Adrenal gland (tissue), 12 donors: ENCODE data around the gene SARS1. TPM values are rescaled to one million over a fixed set of nuclear protein-coding genes. Genes with fewer than 3 reads are reported as not detected.

ENCODE experiments used
- DNase-seq, 7 donors: peaks; one replicate each; pipeline ENCODE4 v3.0.0-alpha.2; 2019 to 2020
- H3K27ac ChIP-seq, 5 donors: fragments of 200-600 bp; sonication (generic) in 4 of 5; 1 replicate in 3 of 5; 2 replicates in 2 of 5; pipeline versions ENCODE4 v1.5.1 to v1.8.0; 2016 to 2020; ENCODE audit warnings: mild to moderate bottlenecking in 1 of 5
- H3K27me3 ChIP-seq: fragments of 200-600 bp; 2 replicates; pipeline ENCODE4 v1.8.0; 2021
- H3K36me3 ChIP-seq, 2 donors: fragments of 200-600 bp; replicated peaks in 1 of 2; 1 replicate in 1 of 2; 2 replicates in 1 of 2; pipeline versions ENCODE4 v1.5.1 to v1.8.0; 2018 to 2022
- H3K4me1 ChIP-seq, 2 donors: fragments of 200-600 bp; replicated peaks in 1 of 2; 1 replicate in 1 of 2; 2 replicates in 1 of 2; pipeline versions ENCODE4 v1.5.1 to v1.8.0; 2018 to 2021
- H3K4me3 ChIP-seq, 4 donors: fragments of 200-600 bp; sonication (generic) in 3 of 4; one replicate each; pipeline ENCODE4 v1.5.1; 2016 to 2018
- H3K9me3 ChIP-seq, 3 donors: fragments of 200-600 bp; sonication (generic) in 1 of 3; replicated peaks in 1 of 3; 1 replicate in 2 of 3; 2 replicates in 1 of 3; pipeline versions ENCODE4 v1.5.1 to v1.8.0; 2016 to 2021
- CTCF ChIP-seq, 6 experiments: fragments of 450-650 bp in 4 of 6; fragments of 200-600 bp in 2 of 6; sonication (generic) in 1 of 6; IDR thresholded peaks; 1 replicate in 5 of 6; 2 replicates in 1 of 6; pipeline versions ENCODE4 v1.5.1 to v1.8.0; 2016 to 2021; ENCODE audit warnings: antibody characterized with exemption in 6 of 6, mild to moderate bottlenecking in 2 of 6, moderate library complexity in 1 of 6
- POLR2A ChIP-seq, 2 donors: fragments of 450-650 bp; IDR thresholded peaks; one replicate each; pipeline ENCODE4 v1.6.1; 2017; ENCODE audit warnings: antibody characterized with exemption in 2 of 2, mild to moderate bottlenecking in 2 of 2, moderate library complexity in 1 of 2
- WGBS, 4 donors: extraction: QIAGEN DNeasy Blood & Tissue Kit in 2 of 4; methylation state at CpG; one replicate each; pipeline versions ENCODE4 v1.1.5 to v1.1.7; 2013 to 2017; 5-methylcytosine and 5-hydroxymethylcytosine counted together
- intact Hi-C, 2 donors: fragments of 100-400 bp; cut with DNase I; formaldehyde crosslinking; loops; one replicate each; pipeline versions ENCODE4 v1.14.1 to v1.15.0; 2022 to 2023
- polyA plus RNA-seq, 3 donors: library from polyadenylated mRNA; stranded (reverse); fragments of 200-250 nt in 2 of 3; fragments of 350-450 nt in 1 of 3; fragmentation: Illumina TruSeq in 1 of 3; extraction: RNeasy Lipid Tissue Mini Kit (QIAGEN cat#74804) in 1 of 3; gene quantifications; one replicate each; pipeline ENCODE4 v1.2.3, GENCODE V29; 2013 to 2014
- total RNA-seq, 9 donors: library from RNA; depleted of rRNA in 4 of 9; stranded (reverse); fragments of >200 nt in 4 of 9; fragments of 120-200 nt in 1 of 9; fragmentation: NEBNext Ultra II Directional in 1 of 9; extraction: Animal tissue kit (Norgen Biotek cat#: 25700) in 1 of 9; gene quantifications; one replicate each; pipeline versions ENCODE4 v1.1.0 to v1.2.4, GENCODE V29; 2013 to 2023
- donor health status: healthy with polysubstance abuse.
- donor health status: Bipolar disorder and iron deficiency.
- donor health status: DM: yes; HTN: yes; CAD: no.
- donor health status: DM: no; HTN: no; CAD: no.
- donor health status: DM: no; HTN: no; CAD: no.
- donor health status: DM: yes; HTN: yes; CAD: no.

Gene SARS1
- total and polyA plus RNA-seq, 12 donors, result 64.3 to 216 (median 152) TPM

GRCh38 chr1:109198043-109198695, 15.5 kb upstream of the SARS1 start:
- WGBS, 4 donors, result 35 to 50% (median 49%) methylated on average over 4 to 6 of the region's 6 CpGs
- Histone ChIP-seq H3K9me3 (no peaks in the 10 kb centered on the region), H3K4me3 (peak overlapping the region in 1 of 4 donors; percentile 9), H3K36me3 (no peaks in the 10 kb centered on the region), H3K27ac (peak overlapping the region; percentile 33 to 95 (median 84)), H3K4me1 (peaks cover 15 to 17% of the 10 kb centered on the region in 2 donors), H3K27me3 (no peaks in the 10 kb centered on the region)
- intact Hi-C loops, result no loop called here
- peak; percentile 70 to 89 (median 87) for DNase-seq
- TF ChIP-seq POLR2A (IDR thresholded peaks at IDR 0.05) (peak in 1 of 2 donors; percentile 49), CTCF (IDR thresholded peaks at IDR 0.05) (no peak)

- TF ChIP-seq CTCF (IDR thresholded peaks at IDR 0.05), result no peak
- TF ChIP-seq POLR2A (IDR thresholded peaks at IDR 0.05), result no peak
- DNase-seq, result peak in 4 of 7 donors; percentile 38 to 69 (median 46)
- Histone ChIP-seq H3K36me3 (no peaks in the 10 kb centered on the region), H3K9me3 (no peaks in the 10 kb centered on the region), H3K27ac (peak overlapping the region in 4 of 5 donors; percentile 33 to 95 (median 86)), H3K4me1 (peaks cover 15 to 17% of the 10 kb centered on the region in 2 donors), H3K27me3 (no peaks in the 10 kb centered on the region), H3K4me3 (no peak overlapping the region)
- WGBS, 4 donors, result 70 to 86% (median 80%) methylated on average over 4 of the region's 4 CpGs
- intact Hi-C loops, result no loop called here
These were observed 15.0 kb upstream of the SARS1 start for GRCh38 chr1:109198745-109199144.

GRCh38 chr1:109199710-109200109, 14.0 kb upstream of the SARS1 start:
- no peak overlapping the region for H3K27ac ChIP-seq
- intact Hi-C loops, result no loop called here
- no peak overlapping the region for H3K4me3 ChIP-seq
- WGBS, 4 donors, result 67 to 74% (median 74%) methylated on average over 7 to 10 of the region's 10 CpGs
- TF ChIP-seq POLR2A (IDR thresholded peaks at IDR 0.05) (no peak), CTCF (IDR thresholded peaks at IDR 0.05) (no peak)
- no peaks in the 10 kb centered on the region for H3K36me3 ChIP-seq
- DNase-seq, result peak in 1 of 7 donors; percentile 45
- H3K27me3 ChIP-seq, result no peaks in the 10 kb centered on the region
- H3K4me1 ChIP-seq, result peaks cover 10 to 12% of the 10 kb centered on the region in 2 donors
- no peaks in the 10 kb centered on the region for H3K9me3 ChIP-seq

GRCh38 chr1:109201123-109201703, 12.5 kb upstream of the SARS1 start:
- H3K36me3 ChIP-seq, result no peaks in the 10 kb centered on the region
- H3K9me3 ChIP-seq, result no peaks in the 10 kb centered on the region
- peak; percentile 53 to 80 (median 73) for DNase-seq
- no peak overlapping the region for H3K4me3 ChIP-seq
- 64 to 75% (median 70%) methylated on average over 2 of the region's 2 CpGs for WGBS, 4 donors
- no peak overlapping the region for H3K27ac ChIP-seq
- TF ChIP-seq CTCF (IDR thresholded peaks at IDR 0.05) (peak; percentile 39 to 55 (median 50)), POLR2A (IDR thresholded peaks at IDR 0.05) (no peak)
- H3K4me1 ChIP-seq, result peaks cover 10 to 12% of the 10 kb centered on the region in 2 donors
- intact Hi-C loops, result no loop called here
- H3K27me3 ChIP-seq, result no peaks in the 10 kb centered on the region
